ENCODE data around the gene SLC9A8. TPM values are rescaled to one million over a fixed set of nuclear protein-coding genes. Genes with fewer than 3 reads are reported as not detected.

The SLC9A8 gene
- total and polyA plus RNA-seq, 2 of the 8 experiments (the other 6 are each of a cell fraction or from before 2014, with no cell fraction given), result 3.2 to 6.2 TPM

DNA sequence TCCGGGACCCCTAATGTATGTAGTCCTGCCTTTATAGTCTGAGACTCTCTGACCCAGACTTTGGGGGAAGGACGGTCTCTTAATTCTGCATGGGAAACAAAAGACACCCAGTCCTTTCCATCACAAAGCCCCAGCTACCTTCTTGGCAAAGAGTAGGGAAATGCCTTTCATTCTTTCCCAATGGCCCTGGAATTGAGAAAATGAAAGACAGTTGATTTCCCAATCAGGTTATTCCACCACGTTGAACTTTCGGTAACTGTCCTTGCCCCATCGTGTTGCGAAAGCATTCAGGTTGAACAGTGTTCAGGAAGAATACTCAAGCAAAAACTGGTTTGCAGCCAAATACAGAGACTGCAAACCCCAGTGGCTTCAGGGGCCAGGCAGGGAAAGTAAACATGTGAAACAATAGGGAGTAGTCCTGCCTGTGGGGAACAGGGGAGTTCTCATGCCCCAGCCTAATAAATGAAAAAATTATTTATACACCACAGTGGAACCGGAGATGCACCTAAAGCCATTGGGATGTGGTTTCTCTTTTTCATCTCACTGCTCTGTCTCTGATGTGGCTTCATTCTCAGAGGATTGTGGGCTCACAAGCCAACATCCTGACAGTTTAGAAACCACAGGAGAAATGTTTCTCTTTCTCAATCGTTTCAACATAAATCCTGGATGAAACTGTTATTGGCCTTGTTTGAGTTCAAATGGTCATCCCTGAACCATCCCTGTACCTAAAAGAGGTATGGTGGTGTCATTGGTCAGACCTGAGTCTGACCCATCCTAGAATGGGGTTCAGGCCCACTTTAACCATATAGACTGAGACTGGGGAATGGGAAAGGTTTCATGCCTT is 44.2 kb upstream of the SLC9A8 start (continued):
- TF ChIP-seq CEBPB (IDR thresholded peaks at IDR 0.05; ENCODE audit: low read depth, low read length) (peak; percentile 98), JUN (IDR thresholded peaks at IDR 0.05; ENCODE audit: low read depth, low read length) (no peak), RBBP5 (IDR thresholded peaks at IDR 0.05; ENCODE audit: borderline replicate concordance, low read depth, low read length) (peak; percentile 68; the same call in 1 of the 2 replicates), MAFK (IDR thresholded peaks at IDR 0.05; ENCODE audit: low read depth, low read length) (no peak), KDM1A (IDR thresholded peaks at IDR 0.05; ENCODE audit: borderline replicate concordance, low read length) (no peak), TCF12 (IDR thresholded peaks at IDR 0.05; ENCODE audit: low read depth, low read length) (0 out of 2 replicates have a peak, but pooled peaks have one; percentile 19), SP1 (IDR thresholded peaks at IDR 0.05; ENCODE audit: low read depth, low read length) (peak; percentile 70), TBP (IDR thresholded peaks at IDR 0.05; ENCODE audit: low read depth, low read length) (peak; percentile 65; the same call in 1 of the 2 replicates), HDAC2 (IDR thresholded peaks at IDR 0.05; ENCODE audit: borderline replicate concordance in 1 of 2, low read depth in 2 of 2, low read length in 2 of 2) (no peak)

All from H1 (cell line).